Lung microvascular endothelial cell (primary cell): ENCODE results near the gene SLIT1. TPM values are rescaled to one million over a fixed set of nuclear protein-coding genes. Genes with fewer than 3 reads are reported as not detected.

Source experiments
- DNase-seq, 2 donors: peaks; one replicate each; pipeline versions ENCODE4 v3.0.0 to v3.0.0-alpha.2; 2010; ENCODE audit warnings: low read depth in 2 of 2
- total RNA-seq: library from RNA; depleted of rRNA; stranded (reverse); fragments of >200 nt; gene quantifications from 2 replicates; pipeline ENCODE4 v1.2.1, GENCODE V29; 2014

Gene SLIT1
- total RNA-seq, 1 donor from 2014 or later = not detected

GRCh38 chr10:97203220-97203619 is 17.5 kb upstream of the SLIT1 start:
- no peak for DNase-seq

GRCh38 chr10:97200616-97201015 is 14.9 kb upstream of the SLIT1 start:
- no peak for DNase-seq

- no peak for DNase-seq
These were observed 13.4 kb upstream of the SLIT1 start for GRCh38 chr10:97199152-97199551.

GRCh38 chr10:97197030-97197500 is 11.3 kb upstream of the SLIT1 start:
- no peak for DNase-seq

GRCh38 chr10:97196223-97197029 is 10.7 kb upstream of the SLIT1 start:
- DNase-seq = peak; percentile 48 to 53

- DNase-seq = no peak
These were observed 10.0 kb upstream of the SLIT1 start for GRCh38 chr10:97195706-97196222.

GRCh38 chr10:97192952-97193435 is 7.2 kb upstream of the SLIT1 start:
- DNase-seq = no peak

GRCh38 chr10:97190450-97190849 is 4.7 kb upstream of the SLIT1 start:
- DNase-seq = no peak

GRCh38 chr10:97188261-97188711 is 2.5 kb upstream of the SLIT1 start:
- DNase-seq = no peak

- no peak for DNase-seq
These were observed 1.2 kb upstream of the SLIT1 start for GRCh38 chr10:97186911-97187310.

- DNase-seq = no peak
These were observed 811 bp downstream of the SLIT1 start for GRCh38 chr10:97184971-97185325.

- DNase-seq = no peak
These were observed 2.4 kb downstream of the SLIT1 start for GRCh38 chr10:97183314-97183713.

- DNase-seq = no peak
These were observed 3.3 kb downstream of the SLIT1 start for GRCh38 chr10:97182288-97182990.

GRCh38 chr10:97180986-97181385 is 4.8 kb downstream of the SLIT1 start:
- DNase-seq = no peak

GRCh38 chr10:97180363-97180755 is 5.4 kb downstream of the SLIT1 start:
- no peak for DNase-seq

GRCh38 chr10:97179731-97180362 is 5.9 kb downstream of the SLIT1 start:
- DNase-seq = no peak

GRCh38 chr10:97179311-97179710 is 6.4 kb downstream of the SLIT1 start:
- DNase-seq = no peak

- peak in 1 of 2 donors; percentile 51 for DNase-seq
These were observed 7.7 kb downstream of the SLIT1 start for GRCh38 chr10:97178074-97178473.

GRCh38 chr10:97176226-97176625 is 9.5 kb downstream of the SLIT1 start:
- DNase-seq = no peak

- no peak for DNase-seq
These were observed 10.2 kb downstream of the SLIT1 start for GRCh38 chr10:97175586-97175985.

GRCh38 chr10:97174941-97175340 is 10.8 kb downstream of the SLIT1 start:
- DNase-seq = no peak

- no peak for DNase-seq
These were observed 11.4 kb downstream of the SLIT1 start for GRCh38 chr10:97174276-97174775.
